Thyroid gland (tissue), 4 donors: ENCODE data around the gene DNAH8.

Experiments used
- CTCF ChIP-seq, 6 experiments: fragments of 200-600 bp in 3 of 6; fragments of 450-650 bp in 3 of 6; sonication (generic) in 3 of 6; IDR thresholded peaks; one replicate each; pipeline ENCODE4 v1.5.1; 2016 to 2019; ENCODE audit warnings: antibody characterized with exemption in 6 of 6, mild to moderate bottlenecking in 2 of 6, inconsistent platforms in 1 of 6, moderate library complexity in 1 of 6
- POLR2A ChIP-seq, 2 donors: fragments of 450-650 bp; IDR thresholded peaks; one replicate each; pipeline ENCODE4 v1.6.1; 2017; ENCODE audit warnings: antibody characterized with exemption in 2 of 2, mild to moderate bottlenecking in 2 of 2, moderate library complexity in 1 of 2

- TF ChIP-seq CTCF (IDR thresholded peaks at IDR 0.05): no peak
- TF ChIP-seq POLR2A (IDR thresholded peaks at IDR 0.05): no peak
Measured at GRCh38 chr6:39007575-39007974, 292.5 kb downstream of the DNAH8 start.
